ENCODE data around the gene IPO13. TPM values are rescaled to one million over a fixed set of nuclear protein-coding genes. Genes with fewer than 3 reads are reported as not detected.

Gene IPO13
- total and polyA plus RNA-seq, 10 donors, result 10.5 to 27.4 (median 19.0) TPM

DNA sequence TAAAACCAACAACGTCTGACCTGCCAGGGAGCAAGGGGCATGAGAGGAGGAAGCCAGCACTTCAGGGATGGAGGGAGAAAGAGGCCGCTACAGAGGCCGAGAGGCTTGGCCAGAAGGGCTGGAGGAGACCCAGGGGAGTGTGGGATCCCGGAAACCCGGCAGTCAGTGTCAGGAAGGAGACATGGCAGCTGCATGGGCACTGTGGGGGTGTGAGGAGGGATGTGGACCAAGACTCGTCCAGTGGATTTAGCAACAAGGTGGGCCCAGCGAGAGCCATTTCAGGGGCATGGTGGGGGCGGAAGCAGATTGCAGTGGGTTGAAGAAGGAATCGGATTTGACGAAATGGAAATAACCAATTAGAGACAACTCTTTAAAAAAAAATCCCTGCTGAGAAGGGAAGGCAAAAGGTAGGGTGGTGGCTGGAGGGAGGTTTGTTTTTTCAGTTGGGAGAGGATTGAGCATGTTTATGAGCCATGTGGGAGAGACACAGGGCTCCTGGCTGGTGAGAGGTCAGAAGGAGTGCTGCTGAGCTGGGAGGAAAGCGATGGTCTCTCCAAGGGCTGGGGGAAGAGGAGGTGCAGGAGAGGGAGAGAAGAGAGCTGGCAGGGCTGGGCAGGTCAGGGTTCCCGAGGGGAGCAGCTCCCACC lies 36.6 kb downstream of the IPO13 start:
- 78 to 88% (median 85%) methylated on average over 12 of the region's 12 CpGs for WGBS, 5 donors
- TF ChIP-seq POLR2AphosphoS5 (IDR thresholded peaks at IDR 0.05), result no peak
- TF ChIP-seq, protein P1, sequence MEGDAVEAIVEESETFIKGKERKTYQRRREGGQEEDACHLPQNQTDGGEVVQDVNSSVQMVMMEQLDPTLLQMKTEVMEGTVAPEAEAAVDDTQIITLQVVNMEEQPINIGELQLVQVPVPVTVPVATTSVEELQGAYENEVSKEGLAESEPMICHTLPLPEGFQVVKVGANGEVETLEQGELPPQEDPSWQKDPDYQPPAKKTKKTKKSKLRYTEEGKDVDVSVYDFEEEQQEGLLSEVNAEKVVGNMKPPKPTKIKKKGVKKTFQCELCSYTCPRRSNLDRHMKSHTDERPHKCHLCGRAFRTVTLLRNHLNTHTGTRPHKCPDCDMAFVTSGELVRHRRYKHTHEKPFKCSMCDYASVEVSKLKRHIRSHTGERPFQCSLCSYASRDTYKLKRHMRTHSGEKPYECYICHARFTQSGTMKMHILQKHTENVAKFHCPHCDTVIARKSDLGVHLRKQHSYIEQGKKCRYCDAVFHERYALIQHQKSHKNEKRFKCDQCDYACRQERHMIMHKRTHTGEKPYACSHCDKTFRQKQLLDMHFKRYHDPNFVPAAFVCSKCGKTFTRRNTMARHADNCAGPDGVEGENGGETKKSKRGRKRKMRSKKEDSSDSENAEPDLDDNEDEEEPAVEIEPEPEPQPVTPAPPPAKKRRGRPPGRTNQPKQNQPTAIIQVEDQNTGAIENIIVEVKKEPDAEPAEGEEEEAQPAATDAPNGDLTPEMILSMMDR (IDR thresholded peaks at IDR 0.05 in 8 of 11, conservative IDR thresholded peaks at IDR 0.05 in 3 of 11), result no peak
- TF ChIP-seq POLR2A (IDR thresholded peaks at IDR 0.05), result no peak
- Histone ChIP-seq H3K36me3 (peaks cover 0 to 19% (median 0%) of the 10 kb centered on the region in 6 donors), H3K4me1 (peaks cover 1 to 46% (median 25%) of the 10 kb centered on the region in 6 donors), H3K4me3 (peak overlapping the region in 1 of 8 donors; percentile 11), H3K9me3 (no peaks in the 10 kb centered on the region), H3K27ac (peak overlapping the region in 7 of 8 donors; percentile 32 to 69 (median 47)), H3K27me3 (replicated peaks in 1 of 7) (peaks cover 0 to 6% (median 0%) of the 10 kb centered on the region in 7 donors)
- intact Hi-C loops (cut with DNase I; ENCODE audit: low total_unique reads), result no loop called here
- DNase-seq, result no peak

- intact Hi-C loops (cut with DNase I; ENCODE audit: low total_unique reads), result no loop called here
- Histone ChIP-seq H3K27me3 (replicated peaks in 1 of 7) (no peaks in the 10 kb centered on the region), H3K36me3 (peaks cover 0 to 18% (median 0%) of the 10 kb centered on the region in 6 donors), H3K27ac (no peak overlapping the region), H3K4me1 (peaks cover 0 to 35% (median 14%) of the 10 kb centered on the region in 6 donors), H3K9me3 (no peaks in the 10 kb centered on the region), H3K4me3 (no peak overlapping the region)
- TF ChIP-seq POLR2AphosphoS5 (IDR thresholded peaks at IDR 0.05), result no peak
- no peak for TF ChIP-seq POLR2A (IDR thresholded peaks at IDR 0.05)
- TF ChIP-seq, protein P1 (IDR thresholded peaks at IDR 0.05 in 8 of 11, conservative IDR thresholded peaks at IDR 0.05 in 3 of 11), result no peak
- DNase-seq, result no peak
- 94 to 99% (median 95%) methylated on average over 14 to 16 of the region's 16 CpGs for WGBS, 5 donors
These were observed 38.1 kb downstream of the IPO13 start for GRCh38 chr1:43984855-43985254.

GRCh38 chr1:43985984-43986595 lies 39.3 kb downstream of the IPO13 start:
- no peaks in the 10 kb centered on the region for H3K9me3 ChIP-seq
- 83 to 93% (median 89%) methylated on average over 4 of the region's 4 CpGs for WGBS, 5 donors

More at GRCh38 chr1:43985984-43986595, 39.3 kb downstream of the IPO13 start:
- Histone ChIP-seq H3K27ac (no peak overlapping the region), H3K27me3 (replicated peaks in 1 of 7) (no peaks in the 10 kb centered on the region), H3K36me3 (peaks cover 0 to 18% (median 0%) of the 10 kb centered on the region in 6 donors), H3K4me1 (peaks cover 0 to 31% (median 12%) of the 10 kb centered on the region in 6 donors), H3K4me3 (no peak overlapping the region)
- intact Hi-C loops (cut with DNase I; ENCODE audit: low total_unique reads), result no loop called here
- TF ChIP-seq, protein P1 (IDR thresholded peaks at IDR 0.05 in 8 of 11, conservative IDR thresholded peaks at IDR 0.05 in 3 of 11), result no peak
- TF ChIP-seq POLR2A (IDR thresholded peaks at IDR 0.05), result no peak
- TF ChIP-seq POLR2AphosphoS5 (IDR thresholded peaks at IDR 0.05), result no peak
- DNase-seq, result no peak

All from spleen (tissue), 11 donors.